Caco-2 (cell line): ENCODE results near the gene PSMC6. TPM values are rescaled to one million over a fixed set of nuclear protein-coding genes. Genes with fewer than 3 reads are reported as not detected.

ENCODE experiments used
- BruUV-seq: library from RNA; stranded (reverse); fragments of 400-500 nt; replicated peaks from 2 replicates; lab custom pipeline; 2021; lab: Mats Ljungman, UMichigan
- CTCF ChIA-PET: fragments of 300-600 bp; sonication (Branson Sonifier 250); formaldehyde crosslinking; loops from one replicate; lab custom pipeline; 2022; ENCODE audit warnings: antibody characterized with exemption; lab: Charles Lee
- POLR2A ChIA-PET: fragments of 300-600 bp; sonication (Branson Sonifier 250); formaldehyde crosslinking; loops from one replicate; lab custom pipeline; 2022; ENCODE audit warnings: antibody characterized with exemption; lab: Charles Lee
- DNase-seq, 2 experiments: peaks; one replicate each; pipeline versions ENCODE4 v3.0.0 to v3.0.0-alpha.2; 2020 to 2022
- H3K27me3 ChIP-seq: replicated peaks from 2 replicates; pipeline ENCODE4 v1.6.0; 2011; ENCODE audit warnings: low read length; ENCODE audit not compliant: control insufficient read depth, insufficient read depth
- H3K36me3 ChIP-seq: 2 replicates; pipeline ENCODE4 v1.5.1; 2011; ENCODE audit warnings: low read length; ENCODE audit not compliant: control insufficient read depth, insufficient read depth
- H3K4me1 ChIP-seq: fragments of 250-450 bp; sonication (Bioruptor Pico); 2 replicates; pipeline ENCODE4 v1.5.1; 2020; ENCODE audit warnings: mild to moderate bottlenecking
- H3K4me3 ChIP-seq: 2 replicates; pipeline ENCODE4 v1.5.1; 2011; ENCODE audit warnings: low read depth, mild to moderate bottlenecking, control low read depth, low read length
- H3K9me3 ChIP-seq: fragments of 250-450 bp; sonication (Bioruptor Pico); 2 replicates; pipeline ENCODE4 v1.5.1; 2020; ENCODE audit warnings: mild to moderate bottlenecking, moderate library complexity
- H3K27ac Mint-ChIP-seq: one replicate; pipeline ENCODE4 v1.8.0; 2022; ENCODE audit warnings: mixed read lengths; ENCODE audit not compliant: unreplicated experiment
- H3K27me3 Mint-ChIP-seq: one replicate; pipeline ENCODE4 v1.8.0; 2022; ENCODE audit warnings: mixed read lengths; ENCODE audit not compliant: insufficient read depth, unreplicated experiment
- H3K36me3 Mint-ChIP-seq: one replicate; pipeline ENCODE4 v1.8.0; 2022; ENCODE audit warnings: mild to moderate bottlenecking, mixed read lengths; ENCODE audit not compliant: insufficient read depth, unreplicated experiment
- H3K4me1 Mint-ChIP-seq: one replicate; pipeline ENCODE4 v1.8.0; 2022; ENCODE audit warnings: low read depth, mixed read lengths; ENCODE audit not compliant: unreplicated experiment
- H3K4me3 Mint-ChIP-seq: one replicate; pipeline ENCODE4 v1.8.0; 2022; ENCODE audit warnings: mild to moderate bottlenecking, moderate library complexity, mixed read lengths; ENCODE audit not compliant: unreplicated experiment
- H3K9me3 Mint-ChIP-seq: one replicate; pipeline ENCODE4 v1.8.0; 2022; ENCODE audit warnings: mixed read lengths; ENCODE audit not compliant: unreplicated experiment
- intact Hi-C: fragments of 100-400 bp; cut with micrococcal nuclease; formaldehyde crosslinking; loops from one replicate; pipeline ENCODE4 v1.10.0; 2022; ENCODE audit not compliant: unreplicated experiment
- total RNA-seq: library from RNA; stranded (reverse); gene quantifications from 2 replicates; pipeline ENCODE4 v1.2.3, GENCODE V29; 2022
- TF ChIP-seq, protein P1 (sequence below), 2 experiments: fragments of 200-600 bp in 1 of 2; IDR thresholded peaks; 1 replicate in 1 of 2; 2 replicates in 1 of 2; pipeline versions ENCODE4 v1.5.1 to v1.8.0; 2011 to 2022; ENCODE audit warnings: antibody characterized with exemption in 1 of 2, control low read depth in 1 of 2, inconsistent platforms in 1 of 2, low read depth in 1 of 2, low read length in 1 of 2, mild to moderate bottlenecking in 1 of 2, moderate library complexity in 1 of 2; ENCODE audit not compliant: insufficient read depth in 1 of 2, severe bottlenecking in 1 of 2, unreplicated experiment in 1 of 2

PSMC6 gene
- total RNA-seq, 1 experiment from 2014 or later, result 130 TPM

DNA sequence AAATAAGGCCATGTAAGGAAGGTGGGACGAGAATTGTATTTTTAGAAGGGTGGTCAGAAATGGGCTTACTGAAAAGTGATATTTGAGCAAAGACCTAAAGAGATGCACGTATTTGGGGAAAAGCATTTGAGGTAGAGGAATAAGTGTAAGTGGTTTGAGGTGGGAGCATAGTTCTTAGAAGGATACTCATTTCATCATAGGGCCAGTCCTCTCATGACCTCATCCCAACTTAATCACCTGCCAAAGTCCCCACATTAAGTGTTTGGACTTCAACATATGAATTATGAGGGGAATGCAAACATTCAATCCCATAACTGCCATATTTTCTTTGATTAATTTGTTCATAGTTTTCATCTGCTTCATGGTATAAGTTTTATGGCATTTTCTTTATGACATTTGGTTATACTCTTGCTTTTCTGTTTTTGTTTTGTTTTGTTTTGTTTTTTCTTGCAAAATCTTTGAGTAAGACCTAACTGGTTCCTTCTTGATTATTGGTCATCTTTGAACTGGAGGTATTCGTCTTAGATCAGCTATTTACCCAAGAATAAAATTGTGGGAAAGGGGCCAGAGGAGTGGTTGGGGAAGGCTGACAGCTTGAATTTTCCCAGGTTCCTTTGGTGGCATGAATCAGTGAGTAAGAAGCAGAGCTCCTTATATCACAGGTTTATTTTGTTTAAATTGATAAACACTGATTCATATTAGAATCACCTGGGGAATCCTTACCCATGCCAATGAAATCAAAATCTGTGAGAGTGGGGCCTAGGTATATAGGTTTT lies 60.2 kb downstream of the PSMC6 start:
- POLR2A ChIA-PET, result no interaction called here
- BruUV-seq, result no TSS peak
- CTCF ChIA-PET, result no interaction called here

DNA sequence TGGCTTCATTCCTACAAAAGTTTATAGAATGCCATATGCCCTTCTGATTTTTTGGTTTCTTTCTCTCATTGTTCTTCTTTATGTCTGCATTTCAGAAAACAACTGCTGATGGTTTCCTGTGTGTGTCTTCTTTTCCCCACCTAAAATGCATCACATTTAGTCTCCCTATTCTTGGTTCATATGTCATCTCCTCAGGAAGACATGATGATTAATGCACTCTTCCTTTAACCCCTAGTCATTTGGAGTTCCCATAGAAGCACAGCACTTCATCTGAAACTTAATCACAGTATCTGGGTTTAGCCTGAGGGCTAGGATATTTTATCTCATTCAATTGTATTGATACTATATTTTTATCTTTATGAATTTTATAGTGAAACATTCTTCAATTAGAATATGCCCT lies 62.9 kb downstream of the PSMC6 start:
- BruUV-seq, result no TSS peak
- Mint-ChIP-seq H3K4me1 (no peaks in the 10 kb centered on the region), H3K36me3 (peaks cover 34% of the 10 kb centered on the region), H3K4me3 (no peak overlapping the region), H3K27ac (no peak overlapping the region), H3K9me3 (no peaks in the 10 kb centered on the region), H3K27me3 (no peaks in the 10 kb centered on the region)
- intact Hi-C loops, result loop anchor here (10.0 kb wide), 1 partner anchor 425 kb away; no protein-coding TSS in a partner anchor
- ChIA-PET CTCF (no interaction called here), POLR2A (no interaction called here)
- DNase-seq, result no peak
- TF ChIP-seq, protein P1, sequence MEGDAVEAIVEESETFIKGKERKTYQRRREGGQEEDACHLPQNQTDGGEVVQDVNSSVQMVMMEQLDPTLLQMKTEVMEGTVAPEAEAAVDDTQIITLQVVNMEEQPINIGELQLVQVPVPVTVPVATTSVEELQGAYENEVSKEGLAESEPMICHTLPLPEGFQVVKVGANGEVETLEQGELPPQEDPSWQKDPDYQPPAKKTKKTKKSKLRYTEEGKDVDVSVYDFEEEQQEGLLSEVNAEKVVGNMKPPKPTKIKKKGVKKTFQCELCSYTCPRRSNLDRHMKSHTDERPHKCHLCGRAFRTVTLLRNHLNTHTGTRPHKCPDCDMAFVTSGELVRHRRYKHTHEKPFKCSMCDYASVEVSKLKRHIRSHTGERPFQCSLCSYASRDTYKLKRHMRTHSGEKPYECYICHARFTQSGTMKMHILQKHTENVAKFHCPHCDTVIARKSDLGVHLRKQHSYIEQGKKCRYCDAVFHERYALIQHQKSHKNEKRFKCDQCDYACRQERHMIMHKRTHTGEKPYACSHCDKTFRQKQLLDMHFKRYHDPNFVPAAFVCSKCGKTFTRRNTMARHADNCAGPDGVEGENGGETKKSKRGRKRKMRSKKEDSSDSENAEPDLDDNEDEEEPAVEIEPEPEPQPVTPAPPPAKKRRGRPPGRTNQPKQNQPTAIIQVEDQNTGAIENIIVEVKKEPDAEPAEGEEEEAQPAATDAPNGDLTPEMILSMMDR (IDR thresholded peaks at IDR 0.05; ENCODE audit: insufficient read depth in 1 of 2, low read depth in 1 of 2, low read length in 1 of 2, severe bottlenecking in 1 of 2, unreplicated experiment in 1 of 2), result no peak
- no peaks in the 10 kb centered on the region; the same call in 1 of the 2 replicates for H3K4me1 ChIP-seq
- no peak overlapping the region for H3K4me3 ChIP-seq
- H3K9me3 ChIP-seq, result no peaks in the 10 kb centered on the region
- H3K36me3 ChIP-seq, result no peaks in the 10 kb centered on the region
- no peaks in the 10 kb centered on the region for H3K27me3 ChIP-seq

More for the DNA sequence above, 60.2 kb downstream of the PSMC6 start:
- Histone ChIP-seq H3K4me3 (no peak overlapping the region), H3K4me1 (no peaks in the 10 kb centered on the region), H3K36me3 (no peaks in the 10 kb centered on the region), H3K27me3 (no peaks in the 10 kb centered on the region), H3K9me3 (no peaks in the 10 kb centered on the region)
- Mint-ChIP-seq H3K36me3 (peaks cover 40% of the 10 kb centered on the region), H3K4me3 (no peak overlapping the region), H3K27ac (no peak overlapping the region), H3K4me1 (no peaks in the 10 kb centered on the region), H3K9me3 (no peaks in the 10 kb centered on the region), H3K27me3 (no peaks in the 10 kb centered on the region)
- TF ChIP-seq, protein P1 (IDR thresholded peaks at IDR 0.05; ENCODE audit: insufficient read depth in 1 of 2, low read depth in 1 of 2, low read length in 1 of 2, severe bottlenecking in 1 of 2, unreplicated experiment in 1 of 2), result no peak
- no peak for DNase-seq
- intact Hi-C loops, result loop anchor here (10.0 kb wide), 1 partner anchor 422 kb away; no protein-coding TSS in a partner anchor

DNA sequence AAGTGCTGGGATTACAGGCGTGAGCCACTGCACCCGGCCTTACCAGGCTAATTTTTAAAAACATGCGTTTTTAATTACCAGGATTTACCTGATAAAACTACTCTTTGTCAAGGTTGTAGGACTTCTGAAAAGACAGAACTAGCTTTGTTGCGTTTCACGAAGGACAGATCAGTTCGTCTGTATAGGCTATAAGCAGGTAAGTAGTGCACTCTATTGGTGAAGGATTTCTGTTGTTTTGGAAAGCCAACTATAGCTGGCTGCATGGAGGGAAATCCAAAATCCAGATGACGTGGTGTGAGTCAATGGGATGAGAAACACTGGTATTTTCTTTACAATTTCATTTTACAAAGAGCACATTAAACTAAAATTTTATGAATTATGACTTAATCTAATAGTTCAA lies 69.8 kb downstream of the PSMC6 start:
- Histone ChIP-seq H3K27me3 (no peaks in the 10 kb centered on the region), H3K4me1 (no peaks in the 10 kb centered on the region; the same call in 1 of the 2 replicates), H3K36me3 (peaks cover 1% of the 10 kb centered on the region; the same call in 1 of the 2 replicates), H3K4me3 (no peak overlapping the region), H3K9me3 (no peaks in the 10 kb centered on the region)
- H3K36me3 Mint-ChIP-seq, result peaks cover 31% of the 10 kb centered on the region
- H3K9me3 Mint-ChIP-seq, result no peaks in the 10 kb centered on the region
- TF ChIP-seq, protein P1 (IDR thresholded peaks at IDR 0.05; ENCODE audit: insufficient read depth in 1 of 2, low read depth in 1 of 2, low read length in 1 of 2, severe bottlenecking in 1 of 2, unreplicated experiment in 1 of 2), result no peak
- POLR2A ChIA-PET, result no interaction called here
- no peak overlapping the region for H3K4me3 Mint-ChIP-seq
- intact Hi-C loops, result no loop called here
- CTCF ChIA-PET, result interaction anchor here (0.6 to 1.1 kb wide), 3 partner anchors 81 to 226 kb away, joined by 3 read pairs; partner anchors contain the start of gene ERO1A
- BruUV-seq, result no TSS peak
- H3K4me1 Mint-ChIP-seq, result no peaks in the 10 kb centered on the region
- DNase-seq, result no peak
- no peak overlapping the region for H3K27ac Mint-ChIP-seq
- no peaks in the 10 kb centered on the region for H3K27me3 Mint-ChIP-seq

Other genes with a start within 250 kb of the PSMC6 start
- gene TXNDC16, start 154.7 kb upstream of the PSMC6 start, total RNA-seq, result 6.6 and 10.2 TPM in 2 replicates
- 1.9 and 2.9 TPM in 2 replicates for gene GPR137C, start 154.4 kb upstream of the PSMC6 start, total RNA-seq
- gene ERO1A, start 11.6 kb upstream of the PSMC6 start, total RNA-seq, result 73.6 and 83.4 TPM in 2 replicates
- gene STYX, start 23.0 kb downstream of the PSMC6 start, total RNA-seq, result 23.1 and 24.4 TPM in 2 replicates
- 35.9 and 41.6 TPM in 2 replicates for gene GNPNAT1, start 84.4 kb downstream of the PSMC6 start, total RNA-seq
- gene FERMT2, start 243.8 kb downstream of the PSMC6 start, total RNA-seq, result 33.5 and 40.8 TPM in 2 replicates